SIG-M5 (cell line): ENCODE results near the gene PRAMEF14.
"Not testable (repeated sequence)": the region's sequence is repeated elsewhere in the genome, so short reads cannot be mapped to it uniquely, and the experiment has no call there.

Source experiments
- DNase-seq: peaks from one replicate; lab custom pipeline; 2025; lab: John Stamatoyannopoulos, UW

The PRAMEF14 gene

DNA sequence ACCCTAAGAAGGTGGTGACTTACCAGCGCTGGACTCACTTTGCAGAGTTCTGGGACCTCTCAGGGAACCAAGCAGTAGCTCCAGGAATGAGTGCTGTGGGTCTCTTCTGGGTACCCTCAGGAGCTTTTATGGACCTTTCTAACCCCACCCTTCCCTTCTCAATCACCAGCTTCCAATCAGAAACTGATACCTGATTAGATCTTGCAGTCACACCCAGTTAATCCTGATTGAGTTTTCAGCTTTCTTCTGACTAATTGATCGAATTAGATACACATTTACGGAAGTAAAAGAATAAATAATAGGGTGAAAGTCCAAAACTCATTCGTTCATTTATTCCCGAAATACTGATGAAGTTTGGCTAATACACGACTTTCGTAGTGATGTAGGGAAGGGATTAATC lies at the start of gene PRAMEF14:
Gene PRAMEF14 (minus strand): TSS at position 101 of the 400 bp plus-strand sequence. CDS start 1,820 bp downstream, outside the sequence.
- DNase-seq, result not testable (repeated sequence)

- DNase-seq, result not testable (repeated sequence)
These were observed 48.4 kb upstream of the PRAMEF14 start for GRCh38 chr1:13395311-13395710.

- DNase-seq, result not testable (repeated sequence)
These were observed 47.8 kb upstream of the PRAMEF14 start for GRCh38 chr1:13394761-13395160.

GRCh38 chr1:13393004-13393403 lies 46.1 kb upstream of the PRAMEF14 start:
- not testable (repeated sequence) for DNase-seq

DNA sequence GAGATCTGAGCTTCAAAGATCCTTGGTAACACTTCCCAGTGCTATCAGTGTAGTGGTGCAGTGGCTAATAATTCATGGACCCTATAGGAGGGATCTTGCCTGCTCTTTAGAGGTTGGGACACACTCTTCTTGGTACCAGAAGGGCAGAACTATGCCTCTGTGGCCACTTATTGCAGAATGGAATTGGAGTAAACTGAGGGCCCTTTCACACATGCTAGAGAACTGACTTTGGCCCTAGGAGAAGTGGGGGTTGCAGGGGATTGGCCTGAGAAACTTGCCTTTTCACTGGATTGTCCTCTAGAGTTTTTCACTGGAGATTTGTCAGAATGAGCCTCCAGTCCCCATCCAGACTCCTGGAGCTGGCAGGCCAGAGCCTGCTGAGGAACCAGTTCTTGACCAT lies 42.4 kb upstream of the PRAMEF14 start, which contains the start of gene PRAMEF17:
Gene PRAMEF17 (plus strand): TSS at position 301 of the 400 bp plus-strand sequence. CDS start 26 bp downstream, at position 327.
- not testable (repeated sequence) for DNase-seq

- not testable (repeated sequence) for DNase-seq
These were observed 33.4 kb upstream of the PRAMEF14 start for GRCh38 chr1:13380380-13380779.

DNA sequence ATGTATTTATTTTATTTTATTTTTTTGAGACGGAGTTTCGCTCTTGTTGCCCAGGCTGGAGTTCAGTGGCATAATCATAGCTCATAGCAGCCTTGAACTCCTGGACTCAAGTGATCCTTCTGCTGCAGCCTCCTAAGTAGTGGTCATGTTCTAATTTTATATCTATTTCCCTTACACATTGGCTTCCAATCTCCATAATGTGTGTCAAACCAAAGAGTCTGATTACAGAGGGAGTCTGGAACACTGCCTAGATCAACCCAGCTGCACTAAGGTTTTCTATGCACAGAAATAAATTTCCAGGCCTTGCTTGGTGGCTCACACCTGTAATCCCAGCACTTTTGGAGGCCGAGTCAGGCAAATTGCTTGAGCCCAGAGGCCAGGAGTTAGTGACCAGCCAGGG lies 32.0 kb upstream of the PRAMEF14 start:
- not testable (repeated sequence) for DNase-seq

- not testable (repeated sequence) for DNase-seq
These were observed 21.6 kb upstream of the PRAMEF14 start for GRCh38 chr1:13368544-13368943.

GRCh38 chr1:13366536-13366935 lies 19.6 kb upstream of the PRAMEF14 start:
- not testable (repeated sequence) for DNase-seq

DNA sequence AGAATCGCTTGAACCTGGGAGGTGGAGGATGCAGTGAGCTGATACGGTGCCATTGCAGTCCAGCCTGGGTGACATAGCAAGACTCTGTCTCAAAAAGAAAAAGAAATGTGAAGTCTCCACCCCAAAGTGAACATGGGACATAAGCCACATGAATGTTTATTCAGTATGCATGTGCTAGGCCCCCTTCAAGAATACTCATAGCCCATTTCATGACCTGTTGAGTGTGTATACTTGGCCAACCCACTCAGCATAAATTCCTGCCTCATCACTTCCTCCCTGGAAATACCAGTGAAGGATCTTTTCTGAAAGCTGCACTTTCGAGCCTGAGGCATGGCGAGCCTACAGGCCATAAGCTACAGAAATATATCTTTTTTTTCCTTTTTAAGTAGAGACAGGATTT lies 18.0 kb upstream of the PRAMEF14 start:
- not testable (repeated sequence) for DNase-seq

GRCh38 chr1:13362364-13362763 lies 15.4 kb upstream of the PRAMEF14 start:
- not testable (repeated sequence) for DNase-seq

- DNase-seq, result not testable (repeated sequence)
These were observed 9.8 kb upstream of the PRAMEF14 start for GRCh38 chr1:13356774-13357173.

- DNase-seq, result not testable (repeated sequence)
These were observed 7.5 kb upstream of the PRAMEF14 start for GRCh38 chr1:13354475-13354874.

GRCh38 chr1:13353476-13353875 lies 6.5 kb upstream of the PRAMEF14 start:
- DNase-seq, result not testable (repeated sequence)

- not testable (repeated sequence) for DNase-seq
These were observed 4.4 kb downstream of the PRAMEF14 start for GRCh38 chr1:13342496-13342895.

DNA sequence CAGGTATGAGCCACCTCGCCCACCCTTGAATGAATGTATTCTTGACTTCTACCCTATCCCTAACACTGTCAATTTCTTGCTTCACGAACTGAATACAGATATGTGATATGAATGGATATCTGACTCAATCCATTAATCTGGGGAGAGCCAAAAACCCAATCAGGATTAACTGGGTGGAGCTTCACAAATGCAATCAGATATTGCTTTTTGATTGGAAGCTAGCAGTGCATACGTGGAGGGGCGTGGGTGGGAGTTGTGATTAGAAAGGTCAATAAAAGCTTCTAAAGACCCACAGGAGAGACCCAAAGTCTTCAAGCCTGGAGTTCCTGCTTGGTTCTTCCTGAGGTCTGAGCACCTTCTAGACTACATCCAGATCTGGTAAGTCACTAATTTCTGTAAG lies 31.7 kb downstream of the PRAMEF14 start, which contains the start of gene PRAMEF15:
Gene PRAMEF15 (plus strand): TSS at position 301 of the 400 bp plus-strand sequence. CDS start 2,827 bp downstream, outside the sequence.
- DNase-seq, result not testable (repeated sequence)

- not testable (repeated sequence) for DNase-seq
These were observed 43.7 kb downstream of the PRAMEF14 start, which contains the start of gene PRAMEF33 for GRCh38 chr1:13303239-13303638. TSS of gene PRAMEF33 (plus strand) at chr1:13303539. CDS start at chr1:13305955, 2,416 bp downstream.

- not testable (repeated sequence) for DNase-seq
These were observed 44.7 kb downstream of the PRAMEF14 start for GRCh38 chr1:13302197-13302596.

DNA sequence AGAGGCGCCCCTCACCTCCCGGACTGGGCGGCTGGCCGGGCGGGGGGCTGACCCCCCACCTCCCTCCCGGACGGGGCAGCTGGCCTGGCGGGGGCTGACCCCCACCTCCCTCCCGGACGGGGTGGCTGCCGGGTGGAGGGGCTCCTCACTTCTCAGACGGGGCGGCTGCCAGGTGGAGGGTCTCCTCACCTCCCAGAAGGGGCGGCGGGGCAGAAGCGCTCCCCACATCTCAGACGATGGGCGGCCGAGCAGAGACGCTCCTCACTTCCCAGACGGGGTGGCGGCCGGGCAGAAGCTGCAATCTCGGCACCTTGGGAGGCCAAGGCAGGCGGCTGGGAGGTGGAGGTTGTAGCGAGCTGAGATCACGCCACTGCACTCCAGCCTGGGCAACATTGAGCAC lies 48.2 kb downstream of the PRAMEF14 start:
- DNase-seq, result not testable (repeated sequence)

DNA sequence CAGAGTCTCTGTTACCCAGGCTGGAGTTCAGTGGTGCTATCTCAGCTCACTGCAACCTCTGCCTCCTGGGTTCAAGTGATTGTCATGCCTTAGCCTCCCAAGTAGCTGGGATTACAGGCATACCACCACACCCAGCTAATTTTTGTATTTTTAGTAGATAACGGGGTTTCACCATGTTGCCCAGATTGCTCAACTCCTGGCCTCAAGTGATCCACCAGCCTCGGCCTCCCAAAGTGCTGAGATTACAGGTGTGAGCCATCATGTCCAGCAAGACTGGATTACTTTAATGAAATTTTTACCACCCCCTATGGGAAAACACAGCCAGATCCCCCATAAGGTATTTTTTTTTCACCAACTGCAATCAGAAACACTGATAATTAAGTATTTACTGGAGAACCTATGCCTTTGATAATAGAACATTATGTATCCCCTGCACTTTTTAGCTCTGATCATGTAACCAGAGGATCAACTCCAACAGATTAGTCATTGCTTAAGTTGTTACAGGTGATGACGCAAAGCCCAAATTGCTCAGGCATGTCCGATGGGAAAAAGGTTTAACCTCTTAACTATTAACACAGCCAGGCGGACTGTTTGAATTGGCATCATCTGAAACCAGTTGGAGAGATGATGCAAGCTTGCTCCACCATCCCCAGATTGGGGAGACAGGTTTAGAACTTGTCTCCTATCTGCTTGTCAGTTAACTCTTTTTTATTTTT lies 49.6 kb downstream of the PRAMEF14 start:
- not testable (repeated sequence) for DNase-seq
